Retinal pigment epithelial cell (primary cell): ENCODE results near the gene RTTN.

Experiments used
- DNase-seq: peaks from one replicate; pipeline ENCODE4 v3.0.0-alpha.2; 2010; ENCODE audit warnings: low read depth
- H3K4me3 ChIP-seq: 2 replicates; pipeline ENCODE4 v1.5.1; 2011; ENCODE audit warnings: mild to moderate bottlenecking, low read length, control low read depth, moderate library complexity
- TF ChIP-seq, protein P1 (sequence below): conservative IDR thresholded peaks from 2 replicates; pipeline ENCODE4 v1.5.1; 2011; ENCODE audit warnings: low read depth, low read length, control low read depth, inconsistent platforms

RTTN gene

GRCh38 chr18:70031221-70031620 is 174.3 kb downstream of the RTTN start:
- H3K4me3 ChIP-seq = no peak overlapping the region
- TF ChIP-seq, protein P1, sequence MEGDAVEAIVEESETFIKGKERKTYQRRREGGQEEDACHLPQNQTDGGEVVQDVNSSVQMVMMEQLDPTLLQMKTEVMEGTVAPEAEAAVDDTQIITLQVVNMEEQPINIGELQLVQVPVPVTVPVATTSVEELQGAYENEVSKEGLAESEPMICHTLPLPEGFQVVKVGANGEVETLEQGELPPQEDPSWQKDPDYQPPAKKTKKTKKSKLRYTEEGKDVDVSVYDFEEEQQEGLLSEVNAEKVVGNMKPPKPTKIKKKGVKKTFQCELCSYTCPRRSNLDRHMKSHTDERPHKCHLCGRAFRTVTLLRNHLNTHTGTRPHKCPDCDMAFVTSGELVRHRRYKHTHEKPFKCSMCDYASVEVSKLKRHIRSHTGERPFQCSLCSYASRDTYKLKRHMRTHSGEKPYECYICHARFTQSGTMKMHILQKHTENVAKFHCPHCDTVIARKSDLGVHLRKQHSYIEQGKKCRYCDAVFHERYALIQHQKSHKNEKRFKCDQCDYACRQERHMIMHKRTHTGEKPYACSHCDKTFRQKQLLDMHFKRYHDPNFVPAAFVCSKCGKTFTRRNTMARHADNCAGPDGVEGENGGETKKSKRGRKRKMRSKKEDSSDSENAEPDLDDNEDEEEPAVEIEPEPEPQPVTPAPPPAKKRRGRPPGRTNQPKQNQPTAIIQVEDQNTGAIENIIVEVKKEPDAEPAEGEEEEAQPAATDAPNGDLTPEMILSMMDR = no peak
- DNase-seq = no peak

DNA sequence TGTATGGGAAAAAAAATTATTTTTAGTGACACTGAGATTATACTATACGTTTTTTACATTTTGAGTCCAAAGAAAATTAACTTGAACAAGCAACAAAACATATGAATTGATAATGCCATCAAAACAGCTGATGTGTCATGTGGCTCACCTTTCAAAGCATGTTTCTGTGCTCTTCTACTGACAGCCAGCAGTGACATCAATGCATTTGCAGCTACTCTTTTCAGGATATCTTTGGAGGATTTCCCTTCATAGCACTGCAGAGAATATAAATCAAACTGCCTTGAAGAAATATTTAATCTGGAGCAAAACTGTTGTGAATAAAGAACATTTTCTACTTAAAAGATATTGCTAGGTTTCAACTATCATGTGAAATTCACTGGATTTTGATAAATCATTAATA is 174.8 kb downstream of the RTTN start:
- TF ChIP-seq, protein P1 = no peak
- no peak for DNase-seq
- no peak overlapping the region for H3K4me3 ChIP-seq

- no peak overlapping the region for H3K4me3 ChIP-seq
- no peak for DNase-seq
- TF ChIP-seq, protein P1 = no peak
Measured at GRCh38 chr18:70029163-70029562, 176.3 kb downstream of the RTTN start.

- no peak overlapping the region for H3K4me3 ChIP-seq
- no peak for DNase-seq
- TF ChIP-seq, protein P1 = no peak
Measured at GRCh38 chr18:70028734-70029133, 176.8 kb downstream of the RTTN start.

- DNase-seq = no peak
- no peak overlapping the region for H3K4me3 ChIP-seq
- TF ChIP-seq, protein P1 = no peak
Measured at GRCh38 chr18:70028084-70028483, 177.4 kb downstream of the RTTN start.

DNA sequence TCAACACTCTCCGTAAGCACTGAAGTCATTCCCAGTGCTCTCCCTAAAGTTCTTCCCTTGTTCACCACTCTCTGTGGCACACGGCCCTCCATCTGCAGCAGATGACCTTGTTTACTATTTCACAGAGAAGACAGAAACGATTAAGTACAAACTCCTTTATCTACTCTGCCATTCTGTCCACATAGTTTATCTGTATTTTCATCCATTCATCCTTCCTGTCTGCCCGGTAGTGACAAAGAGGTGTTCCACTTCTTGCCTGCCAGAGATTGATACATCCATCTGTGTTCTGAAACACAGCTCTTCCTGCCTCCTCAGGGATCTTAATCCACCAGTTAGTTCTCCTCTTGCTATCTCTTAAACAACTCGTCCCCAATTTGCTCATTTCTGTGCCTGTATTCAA is 179.9 kb downstream of the RTTN start:
- DNase-seq = no peak
- H3K4me3 ChIP-seq = no peak overlapping the region
- TF ChIP-seq, protein P1 = no peak

DNA sequence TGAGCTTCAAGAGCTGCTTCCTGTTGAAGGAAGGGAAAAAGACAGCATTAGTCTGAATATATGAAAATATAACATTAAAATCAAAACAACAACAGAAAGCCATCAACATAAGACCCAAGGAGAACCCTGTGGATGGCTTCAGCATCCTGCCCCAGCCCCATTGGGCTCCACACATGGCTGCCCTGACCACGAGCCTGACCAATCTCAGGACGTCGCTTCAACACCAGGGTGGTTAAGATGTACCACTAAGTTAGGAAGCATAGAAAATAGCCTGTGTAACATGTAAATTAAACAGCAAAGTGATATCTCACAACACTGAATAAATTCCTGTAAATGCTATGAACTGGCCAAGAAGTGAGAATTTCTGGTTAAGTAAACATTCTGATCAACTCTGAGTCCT is 180.7 kb downstream of the RTTN start:
- no peak for DNase-seq
- TF ChIP-seq, protein P1 = no peak
- no peak overlapping the region for H3K4me3 ChIP-seq
